ENCODE data around the gene ATP11A. TPM values are rescaled to one million over a fixed set of nuclear protein-coding genes. Genes with fewer than 3 reads are reported as not detected.

The ATP11A gene
- total RNA-seq, 2 donors from 2014 or later = 15.2 to 38.4 TPM

- no peaks in the 10 kb centered on the region for H3K9me3 ChIP-seq
- H3K4me1 ChIP-seq (ENCODE audit: control insufficient read depth in 1 of 2, low read depth in 2 of 2) = no peaks in the 10 kb centered on the region
- no peak for TF ChIP-seq CTCF (IDR thresholded peaks at IDR 0.05)
- H3K4me3 ChIP-seq = no peak overlapping the region
- no peak for ATAC-seq (ENCODE audit: insufficient number of reproducible peaks, low FRiP score, low read depth)
- DNase-seq (ENCODE audit: low spot score) = no peak
- H3K27me3 ChIP-seq (replicated peaks; ENCODE audit: insufficient read depth) = no peaks in the 10 kb centered on the region
- no peaks in the 10 kb centered on the region for H3K36me3 ChIP-seq
- H3K27ac ChIP-seq = no peak overlapping the region
These were observed 40.4 kb downstream of the ATP11A start for GRCh38 chr13:112730157-112730671.

- H3K27ac ChIP-seq = no peak overlapping the region
- no peaks in the 10 kb centered on the region for H3K4me1 ChIP-seq (ENCODE audit: control insufficient read depth in 1 of 2, low read depth in 2 of 2)
- ATAC-seq (ENCODE audit: insufficient number of reproducible peaks, low FRiP score, low read depth) (no peak), DNase-seq (ENCODE audit: low spot score) (no peak)
- H3K9me3 ChIP-seq = no peaks in the 10 kb centered on the region
- H3K4me3 ChIP-seq = no peak overlapping the region
- no peaks in the 10 kb centered on the region for H3K36me3 ChIP-seq
- no peaks in the 10 kb centered on the region for H3K27me3 ChIP-seq (replicated peaks; ENCODE audit: insufficient read depth)
- TF ChIP-seq CTCF (IDR thresholded peaks at IDR 0.05) = no peak
These were observed 42.1 kb downstream of the ATP11A start for GRCh38 chr13:112731667-112732616.

- ATAC-seq (ENCODE audit: insufficient number of reproducible peaks, low FRiP score, low read depth) (no peak), DNase-seq (ENCODE audit: low spot score) (no peak)
- Histone ChIP-seq H3K9me3 (no peaks in the 10 kb centered on the region), H3K4me3 (no peak overlapping the region), H3K4me1 (ENCODE audit: control insufficient read depth in 1 of 2, low read depth in 2 of 2) (no peaks in the 10 kb centered on the region), H3K27ac (no peak overlapping the region), H3K36me3 (no peaks in the 10 kb centered on the region), H3K27me3 (replicated peaks; ENCODE audit: insufficient read depth) (no peaks in the 10 kb centered on the region)
- no peak for TF ChIP-seq CTCF (IDR thresholded peaks at IDR 0.05)
These were observed 42.8 kb downstream of the ATP11A start for GRCh38 chr13:112732679-112733078.

GRCh38 chr13:112733112-112733511 lies 43.3 kb downstream of the ATP11A start:
- H3K4me3 ChIP-seq = no peak overlapping the region
- no peaks in the 10 kb centered on the region for H3K27me3 ChIP-seq (replicated peaks; ENCODE audit: insufficient read depth)
- ATAC-seq (ENCODE audit: insufficient number of reproducible peaks, low FRiP score, low read depth) (no peak), DNase-seq (ENCODE audit: low spot score) (no peak)
- H3K27ac ChIP-seq = no peak overlapping the region
- no peaks in the 10 kb centered on the region for H3K4me1 ChIP-seq (ENCODE audit: control insufficient read depth in 1 of 2, low read depth in 2 of 2)
- no peak for TF ChIP-seq CTCF (IDR thresholded peaks at IDR 0.05)
- no peaks in the 10 kb centered on the region for H3K36me3 ChIP-seq
- no peaks in the 10 kb centered on the region for H3K9me3 ChIP-seq

- Histone ChIP-seq H3K27me3 (replicated peaks; ENCODE audit: insufficient read depth) (no peaks in the 10 kb centered on the region), H3K9me3 (no peaks in the 10 kb centered on the region), H3K4me1 (ENCODE audit: control insufficient read depth in 1 of 2, low read depth in 2 of 2) (no peaks in the 10 kb centered on the region), H3K36me3 (no peaks in the 10 kb centered on the region), H3K4me3 (no peak overlapping the region), H3K27ac (no peak overlapping the region)
- ATAC-seq (ENCODE audit: insufficient number of reproducible peaks, low FRiP score, low read depth) = no peak
- no peak for DNase-seq (ENCODE audit: low spot score)
- TF ChIP-seq CTCF (IDR thresholded peaks at IDR 0.05) = no peak
These were observed 44.0 kb downstream of the ATP11A start for GRCh38 chr13:112733661-112734379.

Data from thoracic aorta (tissue), 2 donors.